HG03565 (cell line): Measurements from ENCODE around the gene ACOXL.
A peak's percentile ranks its signal among the peaks of the same experiment; 100 is the strongest.

Experiments used
- ATAC-seq: cut with Tn5 transposase; IDR thresholded peaks from one replicate; pipeline ENCODE4 v1.9.1; 2021; ENCODE audit warnings: mild to moderate bottlenecking, moderate library complexity; ENCODE audit not compliant: unreplicated experiment

Gene ACOXL

GRCh38 chr2:110790907-110791306, 58.5 kb downstream of the ACOXL start:
- ATAC-seq, result no peak

GRCh38 chr2:110791435-110791834, 59.1 kb downstream of the ACOXL start:
- ATAC-seq, result no peak

GRCh38 chr2:110793034-110793433, 60.7 kb downstream of the ACOXL start:
- ATAC-seq, result no peak

- no peak for ATAC-seq
Observed at GRCh38 chr2:110794390-110794789, 62.0 kb downstream of the ACOXL start.

GRCh38 chr2:110794951-110795350, 62.6 kb downstream of the ACOXL start:
- ATAC-seq, result no peak

GRCh38 chr2:110796716-110797301, 64.4 kb downstream of the ACOXL start:
- ATAC-seq, result no peak

GRCh38 chr2:110799376-110799775, 67.0 kb downstream of the ACOXL start:
- no peak for ATAC-seq

- no peak for ATAC-seq
Observed at GRCh38 chr2:110800611-110801402, 68.4 kb downstream of the ACOXL start.

- no peak for ATAC-seq
Observed at GRCh38 chr2:110802208-110802932, 70.0 kb downstream of the ACOXL start.

- no peak for ATAC-seq
Observed at GRCh38 chr2:110804433-110804832, 72.1 kb downstream of the ACOXL start.

- peak; percentile 54 for ATAC-seq
Observed at GRCh38 chr2:110804915-110805314, 72.5 kb downstream of the ACOXL start.

- ATAC-seq, result no peak
Observed at GRCh38 chr2:110805894-110806452, 73.6 kb downstream of the ACOXL start.

GRCh38 chr2:110807522-110807921, 75.1 kb downstream of the ACOXL start:
- ATAC-seq, result no peak

- no peak for ATAC-seq
Observed at GRCh38 chr2:110810404-110810803, 78.0 kb downstream of the ACOXL start.

- no peak for ATAC-seq
Observed at GRCh38 chr2:110812726-110813645, 80.6 kb downstream of the ACOXL start.

- ATAC-seq, result no peak
Observed at GRCh38 chr2:110813896-110814295, 81.5 kb downstream of the ACOXL start.

- no peak for ATAC-seq
Observed at GRCh38 chr2:110815938-110816337, 83.6 kb downstream of the ACOXL start.

- no peak for ATAC-seq
Observed at GRCh38 chr2:110816404-110817365, 84.3 kb downstream of the ACOXL start.

- ATAC-seq, result no peak
Observed at GRCh38 chr2:110818767-110819481, 86.6 kb downstream of the ACOXL start.
